Endothelial cell (in vitro differentiated cells): Measurements from ENCODE around the gene DNALI1. TPM values are rescaled to one million over a fixed set of nuclear protein-coding genes. Genes with fewer than 3 reads are reported as not detected.

ENCODE experiments used
- DNase-seq: peaks from one replicate; pipeline ENCODE4 v3.0.0; 2021; ENCODE audit warnings: low spot score
- H3K27ac Mint-ChIP-seq: one replicate; pipeline ENCODE4 v1.8.0; 2021; ENCODE audit warnings: mixed read lengths, inconsistent platforms; ENCODE audit not compliant: unreplicated experiment
- H3K27me3 Mint-ChIP-seq: one replicate; pipeline ENCODE4 v1.8.0; 2021; ENCODE audit warnings: mild to moderate bottlenecking, moderate library complexity, mixed read lengths, inconsistent platforms; ENCODE audit not compliant: unreplicated experiment
- H3K36me3 Mint-ChIP-seq: one replicate; pipeline ENCODE4 v1.8.0; 2021; ENCODE audit warnings: mild to moderate bottlenecking, low read depth, mixed read lengths, inconsistent platforms; ENCODE audit not compliant: unreplicated experiment
- H3K4me1 Mint-ChIP-seq: one replicate; pipeline ENCODE4 v1.8.0; 2021; ENCODE audit warnings: mild to moderate bottlenecking, mixed read lengths, inconsistent platforms; ENCODE audit not compliant: unreplicated experiment
- H3K4me3 Mint-ChIP-seq: one replicate; pipeline ENCODE4 v1.8.0; 2021; ENCODE audit warnings: mild to moderate bottlenecking, mixed read lengths, inconsistent platforms; ENCODE audit not compliant: unreplicated experiment
- H3K9me3 Mint-ChIP-seq: one replicate; pipeline ENCODE4 v1.8.0; 2021; ENCODE audit warnings: mixed read lengths, inconsistent platforms; ENCODE audit not compliant: unreplicated experiment
- CTCF ChIP-seq: fragments of 200-600 bp; sonication (generic); IDR thresholded peaks from one replicate; pipeline ENCODE4 v1.5.0; 2021; ENCODE audit warnings: antibody characterized with exemption; ENCODE audit not compliant: unreplicated experiment
- total RNA-seq: library from RNA; stranded (reverse); fragmentation: NEBNext Ultra II Directional; extraction: Animal tissue kit (Norgen Biotek cat#: 25700); gene quantifications from one replicate; pipeline ENCODE4 v1.2.1, GENCODE V29; 2021; ENCODE audit not compliant: unreplicated experiment

DNALI1 gene
- total RNA-seq, 1 donor from 2014 or later = 13.0 TPM

GRCh38 chr1:37612186-37612585 lies 55.4 kb downstream of the DNALI1 start:
- no peaks in the 10 kb centered on the region for H3K9me3 Mint-ChIP-seq
- no peak for TF ChIP-seq CTCF
- no peaks in the 10 kb centered on the region for H3K36me3 Mint-ChIP-seq
- H3K27ac Mint-ChIP-seq = no peak overlapping the region
- H3K4me3 Mint-ChIP-seq = no peak overlapping the region
- no peak for DNase-seq
- H3K4me1 Mint-ChIP-seq = peaks cover 18% of the 10 kb centered on the region
- H3K27me3 Mint-ChIP-seq = peaks cover 9% of the 10 kb centered on the region

- no peak for DNase-seq
- Mint-ChIP-seq H3K27me3 (peaks cover 9% of the 10 kb centered on the region), H3K36me3 (no peaks in the 10 kb centered on the region), H3K9me3 (no peaks in the 10 kb centered on the region), H3K4me1 (peaks cover 20% of the 10 kb centered on the region), H3K27ac (no peak overlapping the region), H3K4me3 (no peak overlapping the region)
- TF ChIP-seq CTCF = no peak
These were observed 57.4 kb downstream of the DNALI1 start for GRCh38 chr1:37614105-37614504.

GRCh38 chr1:37616330-37616729 lies 59.6 kb downstream of the DNALI1 start:
- Mint-ChIP-seq H3K27me3 (peaks cover 9% of the 10 kb centered on the region), H3K9me3 (no peaks in the 10 kb centered on the region)
- TF ChIP-seq CTCF = no peak

More at GRCh38 chr1:37616330-37616729, 59.6 kb downstream of the DNALI1 start:
- no peaks in the 10 kb centered on the region for H3K36me3 Mint-ChIP-seq
- DNase-seq = no peak
- H3K4me3 Mint-ChIP-seq = no peak overlapping the region
- H3K27ac Mint-ChIP-seq = no peak overlapping the region
- H3K4me1 Mint-ChIP-seq = peaks cover 24% of the 10 kb centered on the region

Other genes starting within 250 kb of the DNALI1 start
- gene ZC3H12A, start 82.4 kb upstream of the DNALI1 start, total RNA-seq = 5.4 TPM
- 50.6 TPM for gene MEAF6, start 42.2 kb upstream of the DNALI1 start, total RNA-seq
- gene SNIP1, start 2.6 kb upstream of the DNALI1 start, total RNA-seq = 21.4 TPM
- gene GNL2, start 39.0 kb downstream of the DNALI1 start, total RNA-seq = 38.9 TPM
- not detected for gene RSPO1, start 78.0 kb downstream of the DNALI1 start, total RNA-seq
- gene CDCA8, start 135.6 kb downstream of the DNALI1 start, total RNA-seq = 7.8 TPM
- 0.13 TPM for gene EPHA10, start 208.2 kb downstream of the DNALI1 start, total RNA-seq
- gene MANEAL, start 236.9 kb downstream of the DNALI1 start, total RNA-seq = 0.36 TPM